HL-60 (cell line): Measurements from ENCODE around the gene XYLT1.

Experiments
- DNase-seq, 2 experiments: peaks; one replicate each; pipeline ENCODE4 v3.0.0-alpha.2; 2010 to 2020; ENCODE audit warnings: low read depth in 1 of 2, low spot score in 1 of 2
- H3K27ac ChIP-seq: fragments of 250-450 bp; sonication (Bioruptor Pico); replicated peaks from 2 replicates; pipeline ENCODE4 v1.5.1; 2020; ENCODE audit warnings: mild to moderate bottlenecking, moderate library complexity
- H3K27me3 ChIP-seq: fragments of 250-450 bp; sonication (Bioruptor Pico); 2 replicates; pipeline ENCODE4 v1.5.1; 2021; ENCODE audit warnings: mild to moderate bottlenecking, moderate library complexity; ENCODE audit not compliant: insufficient read depth, poor library complexity, severe bottlenecking
- H3K4me3 ChIP-seq: replicated peaks from 2 replicates; pipeline ENCODE4 v1.5.1; 2011; ENCODE audit warnings: mild to moderate bottlenecking, control low read depth, low read length; ENCODE audit not compliant: insufficient read depth
- CTCF ChIP-seq: IDR thresholded peaks from one replicate; pipeline ENCODE4 v1.5.1; 2011; ENCODE audit warnings: low read length, control low read depth, inconsistent platforms; ENCODE audit not compliant: insufficient read depth
- GABPA ChIP-seq: IDR thresholded peaks from 2 replicates; pipeline ENCODE4 v1.6.1; 2012; ENCODE audit warnings: low read depth
- POLR2AphosphoS5 ChIP-seq: IDR thresholded peaks from 2 replicates; pipeline ENCODE4 v1.6.1; 2012; ENCODE audit warnings: low read depth
- SPI1 ChIP-seq: IDR thresholded peaks from 2 replicates; pipeline ENCODE4 v1.6.1; 2012; ENCODE audit warnings: low read depth, mild to moderate bottlenecking, borderline replicate concordance
- TF ChIP-seq, protein P1 (sequence below): IDR thresholded peaks from 2 replicates; pipeline ENCODE4 v1.6.1; 2012; ENCODE audit warnings: low read depth; ENCODE audit not compliant: insufficient replicate concordance

Gene XYLT1

GRCh38 chr16:17432901-17433576 is 37.7 kb downstream of the XYLT1 start:
- TF ChIP-seq GABPA (no peak), POLR2AphosphoS5 (no peak), SPI1 (no peak), CTCF (no peak)
- TF ChIP-seq, protein P1, sequence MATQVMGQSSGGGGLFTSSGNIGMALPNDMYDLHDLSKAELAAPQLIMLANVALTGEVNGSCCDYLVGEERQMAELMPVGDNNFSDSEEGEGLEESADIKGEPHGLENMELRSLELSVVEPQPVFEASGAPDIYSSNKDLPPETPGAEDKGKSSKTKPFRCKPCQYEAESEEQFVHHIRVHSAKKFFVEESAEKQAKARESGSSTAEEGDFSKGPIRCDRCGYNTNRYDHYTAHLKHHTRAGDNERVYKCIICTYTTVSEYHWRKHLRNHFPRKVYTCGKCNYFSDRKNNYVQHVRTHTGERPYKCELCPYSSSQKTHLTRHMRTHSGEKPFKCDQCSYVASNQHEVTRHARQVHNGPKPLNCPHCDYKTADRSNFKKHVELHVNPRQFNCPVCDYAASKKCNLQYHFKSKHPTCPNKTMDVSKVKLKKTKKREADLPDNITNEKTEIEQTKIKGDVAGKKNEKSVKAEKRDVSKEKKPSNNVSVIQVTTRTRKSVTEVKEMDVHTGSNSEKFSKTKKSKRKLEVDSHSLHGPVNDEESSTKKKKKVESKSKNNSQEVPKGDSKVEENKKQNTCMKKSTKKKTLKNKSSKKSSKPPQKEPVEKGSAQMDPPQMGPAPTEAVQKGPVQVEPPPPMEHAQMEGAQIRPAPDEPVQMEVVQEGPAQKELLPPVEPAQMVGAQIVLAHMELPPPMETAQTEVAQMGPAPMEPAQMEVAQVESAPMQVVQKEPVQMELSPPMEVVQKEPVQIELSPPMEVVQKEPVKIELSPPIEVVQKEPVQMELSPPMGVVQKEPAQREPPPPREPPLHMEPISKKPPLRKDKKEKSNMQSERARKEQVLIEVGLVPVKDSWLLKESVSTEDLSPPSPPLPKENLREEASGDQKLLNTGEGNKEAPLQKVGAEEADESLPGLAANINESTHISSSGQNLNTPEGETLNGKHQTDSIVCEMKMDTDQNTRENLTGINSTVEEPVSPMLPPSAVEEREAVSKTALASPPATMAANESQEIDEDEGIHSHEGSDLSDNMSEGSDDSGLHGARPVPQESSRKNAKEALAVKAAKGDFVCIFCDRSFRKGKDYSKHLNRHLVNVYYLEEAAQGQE, result no peak
- DNase-seq, result no peak
- Histone ChIP-seq H3K27ac (no peak overlapping the region), H3K27me3 (no peaks in the 10 kb centered on the region), H3K4me3 (no peak overlapping the region)

DNA sequence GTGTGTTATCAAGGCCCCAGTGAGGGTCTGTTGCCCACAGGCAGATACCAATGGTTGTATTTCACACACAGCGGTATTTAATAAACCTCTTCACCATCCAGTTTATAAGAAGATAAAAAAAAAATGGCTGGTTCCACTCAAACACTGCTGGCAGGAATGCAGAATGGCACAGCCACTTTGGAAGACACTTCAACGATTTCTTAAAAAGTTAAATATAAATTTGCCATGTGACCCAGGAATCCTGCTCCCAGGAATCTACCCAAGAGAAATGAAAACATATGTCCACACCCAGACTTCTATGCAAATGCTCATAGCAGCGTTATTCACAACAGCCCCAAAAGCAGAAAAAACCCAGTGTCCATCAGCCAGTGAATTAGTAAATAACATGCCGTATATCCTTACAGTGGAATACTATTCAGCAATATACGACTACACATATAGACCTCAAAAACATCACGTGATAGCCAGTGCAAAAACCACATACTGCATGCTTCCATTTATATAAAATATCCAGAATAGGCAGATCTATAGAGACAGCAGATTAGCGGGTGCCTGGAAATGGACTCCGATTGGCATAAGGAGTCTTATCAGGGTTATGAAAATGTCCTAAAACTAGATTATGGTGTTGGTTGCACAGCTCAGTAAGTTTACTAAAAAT is 38.7 kb downstream of the XYLT1 start:
- no peak for DNase-seq
- TF ChIP-seq CTCF, result no peak
- no peak for TF ChIP-seq SPI1
- TF ChIP-seq POLR2AphosphoS5, result no peak
- TF ChIP-seq GABPA, result no peak
- TF ChIP-seq, protein P1, result no peak
- Histone ChIP-seq H3K4me3 (no peak overlapping the region), H3K27ac (no peak overlapping the region), H3K27me3 (no peaks in the 10 kb centered on the region)

DNA sequence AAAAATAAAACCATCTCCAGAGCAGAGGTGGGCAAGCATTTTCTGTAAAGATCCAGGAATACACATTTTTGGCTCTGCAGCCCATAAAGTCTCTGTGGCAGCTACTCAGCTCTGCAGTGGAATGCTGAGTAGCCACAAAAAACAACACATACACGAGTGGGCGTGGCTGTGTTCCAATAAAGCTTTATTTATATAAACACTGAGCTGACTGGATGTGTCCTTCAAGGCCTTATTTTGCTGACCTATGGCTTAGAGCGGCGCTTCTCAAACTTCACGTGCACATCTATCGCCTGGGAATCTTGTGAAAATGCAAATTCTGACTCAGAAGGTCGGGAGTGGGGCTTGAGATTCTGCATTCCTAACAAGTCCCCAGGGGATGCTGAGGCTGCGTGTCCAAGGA is 39.7 kb downstream of the XYLT1 start:
- DNase-seq, result no peak
- Histone ChIP-seq H3K27ac (no peak overlapping the region), H3K4me3 (no peak overlapping the region), H3K27me3 (no peaks in the 10 kb centered on the region)
- TF ChIP-seq CTCF (no peak), GABPA (no peak), POLR2AphosphoS5 (no peak), SPI1 (no peak)
- TF ChIP-seq, protein P1, result no peak
